Measurements from ENCODE around the gene MAPK9.
"Not testable (repeated sequence)": the region's sequence is repeated elsewhere in the genome, so short reads cannot be mapped to it uniquely, and the experiment has no call there.

Gene MAPK9

DNA sequence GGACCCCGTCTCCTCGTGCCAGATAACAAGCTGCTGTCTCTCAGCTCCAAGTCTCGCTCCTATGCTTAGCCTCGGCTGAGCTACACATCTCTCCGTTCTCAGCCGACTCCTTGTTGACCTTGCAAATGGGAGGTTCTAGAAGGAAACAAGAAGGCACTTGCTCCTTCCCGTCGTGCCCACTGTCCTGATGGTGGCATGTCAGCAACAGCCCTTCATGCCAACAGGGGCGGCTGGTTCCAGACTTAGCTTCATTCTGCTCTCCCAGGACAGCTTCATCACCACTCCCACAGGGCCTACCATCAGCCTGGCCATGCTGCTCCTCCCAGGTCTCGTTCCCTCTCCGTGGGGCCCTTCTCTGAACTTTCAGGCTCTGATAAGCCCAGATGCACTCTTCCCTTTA is 69.8 kb downstream of the MAPK9 start:
- DNase-seq: no peak

DNA sequence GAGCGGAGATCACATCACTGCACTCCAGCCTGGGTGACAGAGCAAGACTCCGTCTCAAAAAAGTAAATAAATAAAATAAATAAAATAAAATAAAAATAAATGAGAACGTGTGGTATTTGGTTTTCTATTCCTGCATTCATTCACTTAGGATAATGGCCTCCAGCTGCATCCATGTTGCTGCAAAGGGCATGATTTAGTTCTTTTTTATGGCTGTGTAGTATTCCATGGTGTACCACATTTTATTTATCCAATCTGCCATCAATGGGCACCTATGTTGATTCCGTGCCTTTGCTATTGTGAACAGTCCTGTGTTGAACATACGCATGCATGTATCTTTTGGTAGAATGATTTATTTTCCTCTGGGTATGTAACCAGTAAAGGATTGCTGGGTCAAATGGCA is 74.1 kb downstream of the MAPK9 start:
- DNase-seq: no peak

DNA sequence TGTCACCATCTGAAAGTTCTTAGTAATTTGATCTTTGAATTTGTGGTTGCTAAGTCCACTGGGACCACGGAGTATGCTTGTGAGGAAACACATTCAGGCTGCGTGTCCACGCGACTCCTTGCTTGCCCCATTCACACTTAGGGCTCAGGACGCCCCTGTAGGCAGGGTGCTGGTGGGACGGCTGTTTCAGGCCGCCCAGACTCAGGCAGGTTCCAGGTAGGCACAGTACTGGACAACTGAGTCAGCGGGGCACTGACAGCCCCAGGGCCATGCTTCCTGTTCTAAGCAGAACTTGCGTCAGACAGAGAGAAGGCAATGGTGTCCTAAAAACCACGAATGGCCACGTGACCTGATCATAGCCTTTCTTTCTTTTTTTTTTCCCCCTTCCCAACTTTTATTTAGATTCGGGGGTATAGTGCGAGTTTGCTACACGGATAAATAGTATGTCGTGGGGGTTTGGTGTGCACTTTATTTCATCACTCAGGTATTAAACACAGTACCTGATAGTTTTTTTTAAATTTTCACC is 75.2 kb downstream of the MAPK9 start:
- no peak for DNase-seq

DNA sequence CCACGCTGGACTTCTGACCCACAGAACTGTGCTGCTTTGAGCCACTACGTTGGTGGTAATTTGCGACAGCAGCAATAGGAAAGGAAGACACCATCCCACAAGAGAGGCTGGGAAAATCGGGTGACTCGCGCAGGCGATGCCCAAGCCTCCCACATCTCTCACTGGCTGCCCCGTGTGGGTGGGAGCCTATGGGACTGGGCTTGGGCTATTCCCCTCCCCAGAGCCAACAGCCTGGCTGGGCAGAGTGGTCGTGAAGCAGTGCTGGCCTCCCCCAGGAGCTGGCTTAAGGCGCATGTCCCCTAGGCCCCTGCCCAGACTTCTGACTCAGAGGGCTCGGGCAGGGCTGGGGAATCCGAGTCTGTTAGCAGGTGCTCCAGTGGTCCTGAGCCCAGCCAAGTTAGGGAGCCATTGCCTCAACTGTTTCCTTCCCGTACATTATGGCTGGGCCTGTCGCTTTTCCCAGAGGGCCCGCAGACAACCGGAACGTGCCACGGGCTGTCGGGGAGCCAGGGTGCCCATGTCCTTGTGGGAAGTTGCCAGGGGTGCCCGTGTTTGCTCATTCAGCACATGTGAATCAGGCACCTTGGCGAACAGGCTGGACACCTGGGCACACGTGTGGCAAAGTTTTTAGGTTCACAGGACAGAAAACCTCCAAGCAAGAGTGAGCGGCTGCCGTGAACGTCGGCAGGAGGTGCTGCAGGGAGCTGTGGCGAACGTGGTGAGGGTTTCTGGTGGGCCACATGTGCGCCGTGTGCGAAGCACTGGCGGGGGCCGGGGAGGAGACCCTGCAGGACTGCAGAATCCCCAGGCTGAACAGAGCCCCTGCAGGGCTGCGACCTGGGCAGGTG is 75.9 kb downstream of the MAPK9 start:
- DNase-seq: no peak

DNA sequence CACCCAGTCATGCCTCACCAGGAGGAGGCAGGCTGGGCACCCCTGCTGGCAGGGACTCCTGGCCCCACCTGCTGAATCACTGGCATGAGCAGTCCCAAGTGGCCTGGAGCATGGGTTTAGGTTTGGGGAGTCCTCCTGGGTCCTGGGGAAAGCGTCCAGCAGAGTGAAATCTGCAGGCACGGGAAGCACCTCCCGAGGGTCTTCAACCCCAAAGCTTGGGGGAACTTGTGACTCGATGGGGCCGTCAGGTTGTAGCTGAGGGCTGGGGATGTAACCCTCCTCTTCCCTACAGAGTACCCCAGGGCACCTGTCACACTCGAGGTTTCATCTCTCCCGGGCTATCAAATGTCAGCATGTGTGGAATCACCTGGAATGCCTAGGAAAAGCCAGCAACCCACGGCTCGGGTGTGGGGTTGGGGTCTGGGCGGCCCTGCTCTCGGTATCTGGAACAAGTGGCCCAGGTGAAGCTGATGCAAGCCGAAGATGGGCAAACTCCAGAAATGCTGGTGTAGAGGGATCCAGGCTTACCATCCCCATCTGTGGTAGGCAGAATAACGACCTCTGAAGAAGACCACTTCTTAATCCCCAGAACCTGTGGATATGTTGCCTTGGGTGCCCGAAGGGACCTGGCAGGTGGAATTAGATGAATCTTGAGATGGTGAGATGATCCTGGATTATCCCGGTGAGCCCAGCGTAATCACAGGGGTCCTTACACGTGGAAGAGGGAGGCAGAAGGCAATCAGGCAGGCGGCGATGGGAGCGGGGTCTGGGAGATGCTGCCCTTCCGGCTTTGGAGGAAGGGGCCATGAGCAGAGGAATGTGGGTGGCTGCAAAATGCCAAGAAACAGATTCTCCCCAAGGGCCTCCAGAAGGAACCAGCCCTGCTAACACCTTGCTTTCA is 76.8 kb downstream of the MAPK9 start:
- DNase-seq: no peak

DNA sequence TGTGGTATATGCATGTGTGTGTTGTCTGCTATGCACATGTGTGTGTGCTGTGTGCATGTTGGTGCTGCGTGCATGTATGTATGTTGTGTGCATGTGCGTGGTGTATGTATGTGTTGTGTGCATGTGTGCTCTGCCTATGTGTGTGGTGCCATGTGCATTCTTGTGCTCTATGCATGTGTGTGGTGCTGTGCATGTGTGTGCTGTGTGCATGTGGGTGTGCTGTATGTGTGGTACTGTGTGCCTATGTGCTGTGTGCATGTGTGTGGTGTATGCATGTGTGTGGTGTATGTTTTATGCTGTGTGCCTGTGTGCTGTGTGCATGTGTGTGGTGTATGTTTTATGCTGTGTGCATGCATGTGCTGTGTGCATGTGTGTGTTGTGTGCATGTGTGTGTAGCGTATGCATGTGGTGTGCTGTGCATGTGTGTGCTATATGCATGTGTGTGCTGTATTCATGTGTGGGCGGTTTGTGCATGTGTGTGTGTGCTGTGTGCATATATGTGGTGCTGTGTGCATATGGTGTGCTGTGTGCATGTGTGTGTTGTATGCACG is 78.2 kb downstream of the MAPK9 start:
- DNase-seq: no peak

DNA sequence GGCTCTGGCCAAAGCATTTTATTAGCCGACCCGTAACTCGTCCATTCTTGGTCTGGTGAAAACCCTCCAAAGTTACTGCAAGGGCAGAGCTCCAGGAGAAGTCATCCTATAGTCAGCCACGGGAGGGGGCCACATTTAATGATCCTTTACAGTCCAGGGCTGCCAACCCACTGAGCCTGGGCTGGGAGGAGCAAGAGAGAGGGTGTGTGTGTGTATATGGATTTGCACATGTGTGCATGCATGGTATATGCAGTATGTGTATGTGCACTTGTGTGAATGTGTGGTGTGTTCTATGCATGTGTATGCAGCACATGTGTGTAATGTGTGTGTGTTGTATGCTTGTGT is 78.7 kb downstream of the MAPK9 start:
- no peak for DNase-seq

DNA sequence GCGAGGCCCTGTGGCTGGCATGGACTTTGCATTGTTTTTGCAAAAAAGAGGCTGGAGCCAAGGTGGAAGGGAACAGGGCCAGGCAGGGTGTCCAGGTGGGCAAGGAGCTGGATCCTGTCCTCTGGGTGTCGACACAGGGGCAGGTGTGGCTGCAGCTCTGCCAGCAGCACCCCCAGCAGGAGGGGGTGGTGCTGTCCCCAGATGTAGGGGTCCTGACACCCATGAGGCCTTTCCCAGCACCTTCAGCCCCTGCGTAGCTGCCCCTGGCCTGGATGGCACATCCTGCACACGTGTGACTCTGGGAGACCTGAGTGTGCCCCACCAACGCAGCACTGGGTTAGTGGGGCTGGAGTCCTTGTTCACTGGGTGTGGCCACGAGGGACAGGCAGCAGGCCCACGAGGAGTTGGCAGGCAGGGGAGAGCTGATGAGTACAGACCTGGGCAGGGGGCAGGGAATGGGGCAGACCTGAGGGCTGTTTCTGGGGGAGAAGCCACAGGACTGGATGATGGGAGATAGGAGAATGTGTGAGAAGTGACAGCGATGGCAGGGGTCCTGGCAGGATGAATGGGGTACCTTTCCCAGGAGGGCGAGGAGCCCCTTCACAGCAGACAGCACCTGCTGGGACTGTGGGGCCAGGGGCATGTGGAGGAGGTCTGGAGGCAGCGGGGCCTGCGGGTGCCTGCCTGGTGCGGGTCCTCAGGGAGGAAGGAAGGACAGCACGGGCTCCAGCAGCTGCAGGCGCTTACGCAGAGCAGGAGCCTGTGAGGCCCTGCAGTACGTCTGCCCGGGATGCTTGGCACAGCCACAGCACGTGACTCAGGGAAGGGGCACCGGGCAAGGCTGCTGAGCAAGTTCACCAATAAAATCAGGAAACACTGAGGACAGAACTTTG is 79.3 kb downstream of the MAPK9 start:
- no peak for DNase-seq

DNA sequence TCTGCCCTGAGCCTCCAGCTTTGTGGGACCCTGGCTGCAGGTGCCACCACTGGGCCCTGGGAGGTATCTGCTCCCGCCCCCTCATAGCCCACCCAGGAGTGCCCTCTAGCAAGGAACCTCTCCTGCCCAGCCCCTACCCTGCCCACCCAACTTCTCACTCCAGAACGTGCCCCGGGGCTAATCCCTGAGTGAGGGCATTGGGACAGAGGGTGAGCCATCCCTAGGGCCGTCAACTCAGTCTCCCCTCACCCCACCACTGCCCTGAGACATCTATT is 80.2 kb downstream of the MAPK9 start:
- DNase-seq: no peak

DNA sequence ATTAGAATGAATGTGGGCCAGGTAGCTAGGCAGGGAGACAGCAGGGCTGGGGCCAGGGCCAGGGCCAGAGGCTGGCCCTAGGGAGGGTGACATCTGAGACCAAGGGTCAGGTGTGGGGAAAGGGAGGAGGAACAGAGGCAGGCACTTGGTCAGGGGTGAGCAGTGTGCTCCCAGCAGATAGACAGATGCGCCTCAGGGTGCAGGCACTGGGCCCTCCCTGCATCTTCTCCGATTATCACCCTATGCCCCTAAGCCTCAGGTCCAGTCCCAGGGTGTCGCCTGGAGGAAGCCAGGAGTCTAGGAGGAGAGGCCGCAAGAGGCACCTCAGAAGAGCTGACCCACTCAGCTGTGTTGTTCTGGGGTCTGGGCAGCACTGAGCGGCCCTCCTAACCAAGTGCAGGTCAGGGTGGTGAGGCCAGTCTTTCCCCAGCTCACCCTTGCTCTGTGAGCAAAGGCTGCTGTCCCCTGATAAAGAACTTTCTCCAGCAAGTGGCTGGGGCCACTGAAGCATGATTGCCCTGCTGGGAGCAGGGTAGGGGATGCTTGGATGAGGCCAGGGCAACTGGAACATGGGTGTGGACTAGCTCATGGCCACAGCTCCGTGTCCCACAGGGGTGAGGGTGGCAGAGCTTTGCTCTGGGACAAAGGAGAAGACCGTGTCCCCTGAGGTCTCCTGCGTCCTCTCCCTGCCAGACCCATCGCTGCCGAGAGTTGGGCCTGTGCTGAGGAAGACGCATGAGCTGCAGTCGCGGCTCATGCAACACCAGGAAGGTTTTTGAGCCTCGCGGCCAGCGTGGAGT is 80.7 kb downstream of the MAPK9 start:
- DNase-seq: no peak

DNA sequence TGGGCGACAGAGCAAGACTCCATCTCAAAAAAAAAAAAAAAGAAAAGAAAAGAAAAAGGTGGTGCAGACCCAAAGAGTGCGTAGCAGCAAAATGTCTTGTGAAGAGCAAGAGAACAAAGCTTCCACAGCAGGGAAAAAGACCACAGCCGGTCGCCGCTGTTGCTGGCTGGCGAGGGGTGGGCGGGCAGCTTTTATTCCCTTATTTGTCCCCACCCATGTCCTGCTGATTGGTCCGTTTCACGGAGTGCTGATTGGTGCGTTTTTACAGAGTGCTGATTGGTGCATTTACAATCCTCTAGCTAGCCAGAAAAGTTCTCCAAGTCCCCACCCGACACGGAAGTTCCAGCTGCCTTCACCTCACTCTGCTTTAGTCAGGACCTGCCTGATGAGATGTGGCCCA is 81.8 kb downstream of the MAPK9 start:
- DNase-seq: not testable (repeated sequence)

DNA sequence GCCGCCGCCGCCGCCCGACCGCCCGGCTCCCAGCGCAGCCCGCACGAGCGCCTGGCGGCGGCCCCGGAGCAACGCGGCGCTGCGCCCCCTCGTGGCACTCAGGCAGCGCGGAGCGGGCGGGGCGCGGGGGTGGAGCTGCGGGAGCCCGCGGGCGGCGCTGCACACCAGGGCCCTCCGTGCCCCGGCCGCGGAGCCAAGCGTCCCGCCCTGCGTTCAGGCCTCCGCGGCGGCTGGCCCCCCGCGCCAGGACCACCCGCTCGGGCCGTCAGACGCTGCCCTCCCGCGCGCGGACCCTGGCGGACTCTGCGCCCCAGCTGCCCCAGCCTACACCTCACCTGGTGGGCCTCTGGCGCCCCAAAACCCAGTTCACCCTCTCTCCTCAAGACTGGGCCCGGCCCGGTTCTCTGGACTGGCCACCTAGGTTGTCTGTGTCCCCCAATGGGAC is 82.7 kb downstream of the MAPK9 start, which contains the start of gene RASGEF1C:
Gene RASGEF1C (minus strand): TSS at position 75 of the 445 bp plus-strand sequence. CDS start 71,159 bp downstream, outside the sequence.
- DNase-seq: peak; percentile 52 to 58

DNA sequence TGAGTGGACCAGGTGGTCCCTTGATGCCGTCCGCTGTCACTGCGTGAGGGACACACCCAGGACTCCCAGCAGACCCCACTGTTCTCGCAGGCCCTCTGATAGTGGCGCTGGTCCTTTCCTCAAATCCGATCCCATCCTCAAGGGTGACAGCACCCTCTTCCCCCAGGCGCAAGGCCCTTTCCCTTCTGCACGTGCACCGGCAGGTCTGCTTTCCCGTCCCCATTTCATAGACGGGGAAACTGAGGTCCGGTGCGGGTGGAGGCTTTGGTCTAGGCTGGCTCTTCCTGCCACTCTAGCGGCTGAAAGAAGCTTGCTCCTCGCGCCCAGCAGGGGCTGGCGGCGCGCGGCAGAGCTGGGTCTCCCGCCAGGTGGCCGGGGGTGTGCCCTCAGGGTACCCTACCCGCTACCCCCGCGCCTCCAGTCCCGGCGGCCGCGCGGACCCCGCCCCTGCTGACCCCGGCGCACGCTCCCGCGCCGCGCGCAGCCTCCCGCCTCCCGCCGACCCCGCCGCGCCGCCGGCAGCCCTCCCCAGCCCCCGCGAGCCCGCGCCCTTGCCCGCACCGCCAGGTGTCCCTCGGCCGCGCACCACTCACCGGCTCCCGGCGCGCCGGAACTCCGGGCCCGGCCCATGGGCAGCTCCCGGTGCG is 83.3 kb downstream of the MAPK9 start:
- DNase-seq: no peak

DNA sequence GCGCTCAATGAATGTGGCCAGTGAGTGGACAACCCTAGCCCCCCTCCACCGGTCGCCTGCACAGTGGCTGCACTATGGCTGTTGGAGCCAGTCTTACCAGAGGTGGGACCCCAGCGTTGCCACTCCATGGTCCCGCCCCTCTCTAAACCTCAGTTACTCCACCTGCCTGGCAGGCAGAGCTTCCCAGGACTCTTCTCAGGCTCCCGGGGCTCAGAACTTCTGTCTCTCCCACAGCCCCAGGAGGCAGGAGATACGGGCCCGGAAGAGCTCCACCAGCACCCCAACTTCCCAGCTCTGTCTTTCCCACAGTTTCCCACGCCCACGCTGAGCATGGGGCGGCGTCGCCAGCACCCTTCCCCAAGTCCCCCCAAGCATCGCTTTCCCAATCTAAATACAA is 83.8 kb downstream of the MAPK9 start:
- no peak for DNase-seq

DNA sequence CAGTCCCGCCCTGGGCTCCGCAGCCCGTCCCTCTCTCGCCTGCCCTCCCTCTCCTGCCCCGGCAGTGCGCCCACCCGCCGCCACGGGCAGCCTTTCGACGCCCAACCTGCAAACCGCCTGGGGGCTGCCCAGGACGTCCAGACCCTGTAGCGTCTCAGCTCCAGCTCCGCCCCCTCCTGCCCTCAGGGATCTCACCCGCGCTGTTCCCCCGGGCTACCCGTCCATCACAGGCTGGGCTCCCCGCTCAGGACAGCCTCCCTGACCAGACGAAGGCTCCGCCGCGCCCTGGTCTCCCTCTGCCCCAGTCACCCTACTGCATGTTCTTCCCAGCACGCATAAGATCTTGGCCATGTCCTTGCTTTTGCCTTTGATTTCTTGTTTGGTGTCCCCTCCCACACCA is 84.3 kb downstream of the MAPK9 start:
- DNase-seq: no peak

DNA sequence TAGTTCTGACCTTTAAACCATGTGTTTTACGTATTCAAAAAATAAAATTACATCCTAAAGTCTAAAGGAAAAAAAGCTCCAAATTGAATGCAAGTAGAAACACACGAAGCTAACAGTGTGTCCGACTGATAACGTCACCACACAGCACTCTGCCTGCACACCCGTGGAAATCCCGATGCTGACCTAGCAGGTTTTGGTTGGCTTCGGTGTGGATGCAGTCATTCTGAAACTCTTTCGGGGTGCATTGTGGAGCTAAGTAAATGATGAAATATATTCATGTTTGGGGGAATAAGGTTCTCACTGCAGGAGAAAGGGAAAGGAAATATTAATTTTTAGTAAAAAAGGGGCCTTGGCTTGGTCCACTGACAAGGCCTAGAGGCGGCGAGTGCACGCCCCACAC is 84.9 kb downstream of the MAPK9 start:
- no peak for DNase-seq

DNA sequence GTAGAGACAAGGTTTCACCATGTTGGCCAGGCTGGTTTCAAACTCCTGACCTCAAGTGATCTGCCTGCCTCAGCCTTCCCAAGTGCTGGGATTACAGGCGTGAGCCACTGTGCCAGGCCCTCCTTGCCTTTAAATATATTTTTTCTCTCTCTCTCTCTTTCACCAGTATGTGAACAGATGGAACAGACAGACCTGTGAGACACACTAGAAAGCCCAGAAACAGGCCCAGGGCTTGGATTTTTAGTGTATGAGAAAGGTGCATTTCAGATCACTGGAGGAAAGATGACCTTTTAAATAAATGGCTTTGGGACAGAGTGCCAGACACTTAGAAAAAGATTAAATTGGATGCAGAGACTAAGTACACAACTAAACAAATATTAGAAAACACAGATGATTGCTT is 86.0 kb downstream of the MAPK9 start:
- no peak for DNase-seq

DNA sequence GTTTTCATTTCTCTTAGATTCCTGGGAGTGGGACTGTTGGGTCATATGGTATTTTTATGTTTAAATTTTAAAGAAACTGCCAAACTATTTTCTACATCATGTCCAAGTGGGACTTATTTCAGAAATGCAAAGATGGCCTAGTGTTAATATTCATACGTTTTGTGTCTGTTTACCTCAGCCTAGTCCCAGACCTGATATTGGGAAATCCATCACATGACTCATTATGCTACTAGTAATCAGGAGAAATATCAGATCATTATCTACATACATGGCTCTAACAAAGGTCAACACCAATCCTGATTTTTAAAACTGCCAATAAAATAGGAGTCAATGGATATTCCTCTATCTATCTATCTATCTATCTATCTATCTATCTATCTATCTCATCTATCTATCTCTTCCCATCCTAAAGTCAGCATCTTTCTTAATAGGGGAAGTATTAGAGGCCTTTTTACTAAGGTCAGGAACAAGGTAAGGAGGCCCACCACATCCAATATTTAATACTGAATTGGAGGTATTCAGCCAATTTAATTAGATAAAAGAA is 87.5 kb downstream of the MAPK9 start:
- no peak for DNase-seq

DNA sequence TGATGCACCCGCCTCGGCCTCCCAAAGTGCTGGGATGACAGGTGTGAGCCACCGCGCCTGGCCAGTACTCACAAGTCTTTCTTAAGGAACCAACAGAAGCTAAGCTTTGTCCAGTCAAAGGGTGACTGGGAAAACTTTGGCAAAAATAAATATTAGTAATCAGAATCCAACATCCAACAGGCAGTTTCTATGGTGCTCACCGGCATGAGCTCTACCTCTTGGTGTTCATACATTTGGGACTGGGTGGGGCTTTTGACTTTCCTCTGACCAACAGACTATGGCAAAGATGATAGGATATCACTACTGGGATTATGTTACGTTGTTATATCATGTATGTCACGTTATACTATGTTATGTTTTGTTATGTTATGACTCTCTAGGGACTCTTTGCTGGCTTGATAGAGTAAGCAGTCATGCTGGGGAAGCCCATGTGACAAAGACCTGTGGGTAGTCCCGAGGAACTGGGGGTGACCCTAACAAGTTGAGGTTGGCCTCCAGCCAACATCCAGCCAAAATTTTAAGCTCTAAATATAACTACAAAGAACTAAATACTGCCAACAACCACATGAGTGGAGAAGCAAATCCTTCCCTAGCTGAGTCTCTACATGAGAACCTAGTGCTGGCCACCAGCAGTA is 88.8 kb downstream of the MAPK9 start:
- no peak for DNase-seq
